Endothelial cell (in vitro differentiated cells): ENCODE results near the gene DPEP3. TPM values are rescaled to one million over a fixed set of nuclear protein-coding genes. Genes with fewer than 3 reads are reported as not detected.

Experiments
- DNase-seq: peaks from one replicate; pipeline ENCODE4 v3.0.0; 2021; ENCODE audit warnings: low spot score
- H3K27ac Mint-ChIP-seq: one replicate; pipeline ENCODE4 v1.8.0; 2021; ENCODE audit warnings: mixed read lengths, inconsistent platforms; ENCODE audit not compliant: unreplicated experiment
- H3K27me3 Mint-ChIP-seq: one replicate; pipeline ENCODE4 v1.8.0; 2021; ENCODE audit warnings: mild to moderate bottlenecking, moderate library complexity, mixed read lengths, inconsistent platforms; ENCODE audit not compliant: unreplicated experiment
- H3K36me3 Mint-ChIP-seq: one replicate; pipeline ENCODE4 v1.8.0; 2021; ENCODE audit warnings: mild to moderate bottlenecking, low read depth, mixed read lengths, inconsistent platforms; ENCODE audit not compliant: unreplicated experiment
- H3K4me1 Mint-ChIP-seq: one replicate; pipeline ENCODE4 v1.8.0; 2021; ENCODE audit warnings: mild to moderate bottlenecking, mixed read lengths, inconsistent platforms; ENCODE audit not compliant: unreplicated experiment
- H3K4me3 Mint-ChIP-seq: one replicate; pipeline ENCODE4 v1.8.0; 2021; ENCODE audit warnings: mild to moderate bottlenecking, mixed read lengths, inconsistent platforms; ENCODE audit not compliant: unreplicated experiment
- H3K9me3 Mint-ChIP-seq: one replicate; pipeline ENCODE4 v1.8.0; 2021; ENCODE audit warnings: mixed read lengths, inconsistent platforms; ENCODE audit not compliant: unreplicated experiment
- total RNA-seq: library from RNA; stranded (reverse); fragmentation: NEBNext Ultra II Directional; extraction: Animal tissue kit (Norgen Biotek cat#: 25700); gene quantifications from one replicate; pipeline ENCODE4 v1.2.1, GENCODE V29; 2021; ENCODE audit not compliant: unreplicated experiment
- TF ChIP-seq, protein P1 (sequence below): fragments of 200-600 bp; sonication (generic); IDR thresholded peaks from one replicate; pipeline ENCODE4 v1.5.0; 2021; ENCODE audit warnings: antibody characterized with exemption; ENCODE audit not compliant: unreplicated experiment

The DPEP3 gene
- total RNA-seq, 1 donor from 2014 or later = not detected

DNA sequence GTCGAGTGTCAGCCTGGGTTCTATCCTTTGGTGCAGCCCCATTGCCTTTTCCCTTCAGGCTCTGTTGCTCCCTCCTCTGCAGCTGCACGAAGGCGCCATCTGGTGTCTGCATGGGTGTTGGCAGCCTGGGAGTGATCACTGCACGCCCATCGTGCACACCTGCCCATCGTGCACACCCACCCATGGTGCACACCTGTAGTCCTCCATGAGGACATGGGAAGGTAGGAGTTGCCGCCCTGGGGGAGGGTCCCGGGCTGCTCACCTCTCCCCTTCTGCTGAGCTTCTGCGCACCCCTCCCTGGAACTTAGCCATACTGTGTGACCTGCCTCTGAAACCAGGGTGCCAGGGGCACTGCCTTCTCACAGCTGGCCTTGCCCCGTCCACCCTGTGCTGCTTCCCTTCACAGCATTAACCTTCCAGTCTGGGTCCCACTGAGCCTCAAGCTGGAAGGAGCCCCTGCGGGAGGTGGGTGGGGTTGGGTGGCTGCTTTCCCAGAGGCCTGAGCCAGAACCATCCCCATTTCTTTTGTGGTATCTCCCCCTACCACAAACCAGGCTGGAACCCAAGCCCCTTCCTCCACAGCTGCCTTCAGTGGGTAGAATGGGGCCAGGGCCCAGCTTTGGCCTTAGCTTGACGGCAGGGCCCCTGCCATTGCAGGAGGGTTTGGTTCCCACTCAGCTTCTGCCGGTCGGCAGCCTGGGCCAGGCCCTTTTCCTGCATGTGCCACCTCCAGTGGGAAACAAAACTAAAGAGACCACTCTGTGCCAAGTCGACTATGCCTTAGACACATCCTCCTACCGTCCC is 51.5 kb downstream of the DPEP3 start:
- Mint-ChIP-seq H3K4me1 (peaks cover 10% of the 10 kb centered on the region), H3K36me3 (no peaks in the 10 kb centered on the region), H3K27me3 (peaks cover 10% of the 10 kb centered on the region), H3K9me3 (no peaks in the 10 kb centered on the region), H3K4me3 (no peak overlapping the region), H3K27ac (no peak overlapping the region)
- peak; percentile 76 for DNase-seq
- TF ChIP-seq, protein P1, sequence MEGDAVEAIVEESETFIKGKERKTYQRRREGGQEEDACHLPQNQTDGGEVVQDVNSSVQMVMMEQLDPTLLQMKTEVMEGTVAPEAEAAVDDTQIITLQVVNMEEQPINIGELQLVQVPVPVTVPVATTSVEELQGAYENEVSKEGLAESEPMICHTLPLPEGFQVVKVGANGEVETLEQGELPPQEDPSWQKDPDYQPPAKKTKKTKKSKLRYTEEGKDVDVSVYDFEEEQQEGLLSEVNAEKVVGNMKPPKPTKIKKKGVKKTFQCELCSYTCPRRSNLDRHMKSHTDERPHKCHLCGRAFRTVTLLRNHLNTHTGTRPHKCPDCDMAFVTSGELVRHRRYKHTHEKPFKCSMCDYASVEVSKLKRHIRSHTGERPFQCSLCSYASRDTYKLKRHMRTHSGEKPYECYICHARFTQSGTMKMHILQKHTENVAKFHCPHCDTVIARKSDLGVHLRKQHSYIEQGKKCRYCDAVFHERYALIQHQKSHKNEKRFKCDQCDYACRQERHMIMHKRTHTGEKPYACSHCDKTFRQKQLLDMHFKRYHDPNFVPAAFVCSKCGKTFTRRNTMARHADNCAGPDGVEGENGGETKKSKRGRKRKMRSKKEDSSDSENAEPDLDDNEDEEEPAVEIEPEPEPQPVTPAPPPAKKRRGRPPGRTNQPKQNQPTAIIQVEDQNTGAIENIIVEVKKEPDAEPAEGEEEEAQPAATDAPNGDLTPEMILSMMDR = peak; percentile 39

DNA sequence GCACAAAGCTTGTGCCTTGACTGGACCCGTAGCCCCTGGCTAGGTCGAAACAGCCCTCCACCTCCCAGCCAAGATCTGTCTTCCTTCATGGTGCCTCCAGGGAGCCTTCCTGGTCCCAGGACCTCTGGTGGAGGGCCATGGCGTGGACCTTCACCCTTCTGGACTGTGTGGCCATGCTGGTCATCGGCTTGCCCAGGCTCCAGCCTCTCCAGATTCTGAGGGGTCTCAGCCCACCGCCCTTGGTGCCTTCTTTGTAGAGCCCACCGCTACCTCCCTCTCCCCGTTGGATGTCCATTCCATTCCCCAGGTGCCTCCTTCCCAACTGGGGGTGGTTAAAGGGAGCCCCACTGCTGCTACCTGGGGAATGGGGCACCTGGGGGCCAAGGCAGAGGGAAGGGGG is 52.2 kb downstream of the DPEP3 start:
- Mint-ChIP-seq H3K4me1 (peaks cover 10% of the 10 kb centered on the region), H3K27ac (peak overlapping the region; percentile 30)

DNA sequence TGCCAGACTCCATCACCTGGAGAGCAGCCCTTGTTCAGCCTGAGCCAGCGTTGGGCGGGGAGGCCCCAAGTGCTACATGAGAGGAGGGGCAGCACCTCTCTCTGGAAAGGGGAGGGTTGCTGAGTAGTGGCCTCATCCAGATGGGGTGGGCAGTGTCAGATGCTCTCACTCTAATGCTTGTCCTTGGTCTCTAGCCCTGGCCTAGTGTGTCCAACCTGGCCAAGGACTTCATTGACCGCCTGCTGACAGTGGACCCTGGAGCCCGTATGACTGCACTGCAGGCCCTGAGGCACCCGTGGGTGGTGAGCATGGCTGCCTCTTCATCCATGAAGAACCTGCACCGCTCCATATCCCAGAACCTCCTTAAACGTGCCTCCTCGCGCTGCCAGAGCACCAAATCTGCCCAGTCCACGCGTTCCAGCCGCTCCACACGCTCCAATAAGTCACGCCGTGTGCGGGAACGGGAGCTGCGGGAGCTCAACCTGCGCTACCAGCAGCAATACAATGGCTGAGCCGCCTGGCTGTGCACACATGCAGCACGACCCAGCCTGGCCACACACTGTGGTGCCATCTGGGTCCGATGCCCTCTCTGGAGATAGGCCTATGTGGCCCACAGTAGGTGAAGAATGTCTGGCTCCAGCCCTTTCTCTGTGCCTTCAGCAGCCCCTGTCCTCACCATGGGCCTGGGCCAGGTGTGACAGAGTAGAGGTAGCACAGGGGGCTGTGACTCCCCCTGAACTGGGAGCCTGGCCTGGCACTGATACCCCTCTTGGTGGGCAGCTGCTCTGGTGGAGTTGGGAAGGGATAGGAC is 53.0 kb downstream of the DPEP3 start:
- Mint-ChIP-seq H3K27me3 (peaks cover 10% of the 10 kb centered on the region), H3K9me3 (no peaks in the 10 kb centered on the region), H3K4me1 (peaks cover 11% of the 10 kb centered on the region), H3K36me3 (no peaks in the 10 kb centered on the region), H3K4me3 (no peak overlapping the region), H3K27ac (no peak overlapping the region)
- TF ChIP-seq, protein P1 = no peak
- no peak for DNase-seq

More for the DNA sequence above, 52.2 kb downstream of the DPEP3 start:
- no peak overlapping the region for H3K4me3 Mint-ChIP-seq
- H3K27me3 Mint-ChIP-seq = peaks cover 10% of the 10 kb centered on the region
- H3K36me3 Mint-ChIP-seq = no peaks in the 10 kb centered on the region
- no peaks in the 10 kb centered on the region for H3K9me3 Mint-ChIP-seq
- TF ChIP-seq, protein P1 = no peak
- DNase-seq = no peak

DNA sequence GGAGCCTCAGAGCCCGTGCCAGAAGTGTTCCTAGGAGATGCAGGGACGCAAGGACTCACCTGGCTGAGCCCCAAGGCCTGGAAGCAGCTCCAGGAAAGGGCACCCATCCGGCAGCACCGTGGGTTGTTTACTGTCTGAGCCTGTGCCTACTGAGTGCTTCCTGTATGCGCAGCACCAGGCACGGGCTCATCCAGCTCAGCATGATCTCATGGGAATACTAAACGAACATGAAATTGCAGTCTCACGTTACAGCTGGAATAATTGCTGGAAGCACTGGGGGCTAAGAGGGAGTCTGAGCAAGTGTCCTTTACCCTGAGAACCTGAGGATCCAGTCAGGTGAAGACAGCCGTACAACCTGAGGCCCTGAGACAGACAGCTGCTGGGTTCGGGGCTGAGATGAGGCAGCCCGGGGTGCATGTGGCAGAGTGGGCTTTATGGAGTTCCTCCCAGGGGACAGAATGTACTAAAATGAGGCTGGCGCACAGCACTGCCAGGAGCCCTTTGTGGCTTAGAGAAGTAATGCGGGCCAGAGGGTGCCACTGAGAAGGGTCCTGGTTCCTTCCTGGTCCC is 54.0 kb downstream of the DPEP3 start:
- H3K4me1 Mint-ChIP-seq = peaks cover 16% of the 10 kb centered on the region
- no peak for DNase-seq
- H3K27ac Mint-ChIP-seq = peak overlapping the region; percentile 42
- peak overlapping the region; percentile 25 for H3K4me3 Mint-ChIP-seq
- H3K36me3 Mint-ChIP-seq = no peaks in the 10 kb centered on the region
- TF ChIP-seq, protein P1 = no peak
- peaks cover 6% of the 10 kb centered on the region for H3K27me3 Mint-ChIP-seq
- no peaks in the 10 kb centered on the region for H3K9me3 Mint-ChIP-seq

Other genes with a start within 250 kb of the DPEP3 start
- 19.5 TPM for gene RANBP10, start 173.9 kb downstream of the DPEP3 start, total RNA-seq
- 2.8 TPM for gene TSNAXIP1, start 173.6 kb downstream of the DPEP3 start, total RNA-seq
- gene THAP11, start 138.2 kb downstream of the DPEP3 start, total RNA-seq = 29.6 TPM
- gene NUTF2, start 133.6 kb downstream of the DPEP3 start, total RNA-seq = 217 TPM
- 82.9 TPM for gene CENPT, start 132.8 kb downstream of the DPEP3 start, total RNA-seq
- 83.0 TPM for gene EDC4, start 107.4 kb downstream of the DPEP3 start, total RNA-seq
- gene NRN1L, start 95.6 kb downstream of the DPEP3 start, total RNA-seq = 0.56 TPM
- 47.5 TPM for gene PSKH1, start 87.2 kb downstream of the DPEP3 start, total RNA-seq
- 0.56 TPM for gene CTRL, start 48.6 kb downstream of the DPEP3 start, total RNA-seq
- gene PSMB10, start 43.6 kb downstream of the DPEP3 start, total RNA-seq = 15.3 TPM
- 17.0 TPM for gene LCAT, start 36.4 kb downstream of the DPEP3 start, total RNA-seq
- gene SLC12A4, start 11.9 kb downstream of the DPEP3 start, total RNA-seq = 44.2 TPM
- gene DPEP2, start 19.0 kb upstream of the DPEP3 start, total RNA-seq = 1.0 TPM
- gene DPEP2NB, start 35.4 kb upstream of the DPEP3 start, total RNA-seq = not detected
- gene DDX28, start 42.7 kb upstream of the DPEP3 start, total RNA-seq = 10.3 TPM
- 16.4 TPM for gene DUS2, start 42.8 kb upstream of the DPEP3 start, total RNA-seq
- 38.4 TPM for gene NFATC3, start 104.9 kb upstream of the DPEP3 start, total RNA-seq